Astrocyte of the cerebellum (primary cell): ENCODE measurements around the gene VWA2.

Experiments used
- DNase-seq: peaks from one replicate; pipeline ENCODE4 v3.0.0-alpha.2; 2011; ENCODE audit warnings: low read depth
- H3K4me3 ChIP-seq: 2 replicates; pipeline ENCODE4 v1.5.1; 2011; ENCODE audit warnings: mild to moderate bottlenecking, low read depth, low read length, moderate library complexity
- CTCF ChIP-seq: IDR thresholded peaks from 2 replicates; pipeline ENCODE4 v1.5.1; 2012; ENCODE audit warnings: low read length, low read depth, moderate library complexity, mild to moderate bottlenecking; ENCODE audit errors: missing control alignments
- in situ Hi-C: cut with HindIII; loops from 2 replicates; pipeline ENCODE4 v1.10.0; 2017; ENCODE audit warnings: low sequenced_read_pairs

The VWA2 gene

GRCh38 chr10:114293075-114293474, 54.0 kb downstream of the VWA2 start:
- TF ChIP-seq CTCF, result no peak
- H3K4me3 ChIP-seq, result no peak overlapping the region
- DNase-seq, result no peak
- in situ Hi-C loops, result no loop called here

- in situ Hi-C loops, result no loop called here
- no peak for TF ChIP-seq CTCF
- no peak overlapping the region for H3K4me3 ChIP-seq
- DNase-seq, result no peak
Measured at GRCh38 chr10:114294549-114294948, 55.5 kb downstream of the VWA2 start.

GRCh38 chr10:114295393-114295792, 56.3 kb downstream of the VWA2 start:
- in situ Hi-C loops, result no loop called here
- no peak for DNase-seq
- H3K4me3 ChIP-seq, result no peak overlapping the region
- no peak for TF ChIP-seq CTCF

GRCh38 chr10:114297136-114297705, 58.2 kb downstream of the VWA2 start:
- no peak overlapping the region for H3K4me3 ChIP-seq
- no peak for DNase-seq
- in situ Hi-C loops, result no loop called here
- TF ChIP-seq CTCF, result no peak

- no peak for DNase-seq
- in situ Hi-C loops, result loop anchor here (5.0 kb wide), 1 partner anchor 242 kb away; no protein-coding TSS in a partner anchor
- H3K4me3 ChIP-seq, result no peak overlapping the region
- TF ChIP-seq CTCF, result no peak
Measured at GRCh38 chr10:114300036-114300645, 61.1 kb downstream of the VWA2 start.

- DNase-seq, result no peak
- no peak overlapping the region for H3K4me3 ChIP-seq
- in situ Hi-C loops, result loop anchor here (5.0 kb wide), 1 partner anchor 241 kb away; no protein-coding TSS in a partner anchor
- TF ChIP-seq CTCF, result no peak
Measured at GRCh38 chr10:114301177-114301576, 62.1 kb downstream of the VWA2 start.
